ENCODE results near the gene C10orf71.

Gene C10orf71

GRCh38 chr10:49332333-49332732, 33.4 kb downstream of the C10orf71 start:
- no peak overlapping the region for H3K4me3 ChIP-seq (ENCODE audit: low read depth, low read length)
- in situ Hi-C loops (cut with HindIII; ENCODE audit: low sequenced_read_pairs), result no loop called here
- DNase-seq (ENCODE audit: low read depth), result no peak
- TF ChIP-seq, protein P1, sequence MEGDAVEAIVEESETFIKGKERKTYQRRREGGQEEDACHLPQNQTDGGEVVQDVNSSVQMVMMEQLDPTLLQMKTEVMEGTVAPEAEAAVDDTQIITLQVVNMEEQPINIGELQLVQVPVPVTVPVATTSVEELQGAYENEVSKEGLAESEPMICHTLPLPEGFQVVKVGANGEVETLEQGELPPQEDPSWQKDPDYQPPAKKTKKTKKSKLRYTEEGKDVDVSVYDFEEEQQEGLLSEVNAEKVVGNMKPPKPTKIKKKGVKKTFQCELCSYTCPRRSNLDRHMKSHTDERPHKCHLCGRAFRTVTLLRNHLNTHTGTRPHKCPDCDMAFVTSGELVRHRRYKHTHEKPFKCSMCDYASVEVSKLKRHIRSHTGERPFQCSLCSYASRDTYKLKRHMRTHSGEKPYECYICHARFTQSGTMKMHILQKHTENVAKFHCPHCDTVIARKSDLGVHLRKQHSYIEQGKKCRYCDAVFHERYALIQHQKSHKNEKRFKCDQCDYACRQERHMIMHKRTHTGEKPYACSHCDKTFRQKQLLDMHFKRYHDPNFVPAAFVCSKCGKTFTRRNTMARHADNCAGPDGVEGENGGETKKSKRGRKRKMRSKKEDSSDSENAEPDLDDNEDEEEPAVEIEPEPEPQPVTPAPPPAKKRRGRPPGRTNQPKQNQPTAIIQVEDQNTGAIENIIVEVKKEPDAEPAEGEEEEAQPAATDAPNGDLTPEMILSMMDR (IDR thresholded peaks at IDR 0.05; ENCODE audit: low read depth, low read length, missing control alignments), result no peak

DNA sequence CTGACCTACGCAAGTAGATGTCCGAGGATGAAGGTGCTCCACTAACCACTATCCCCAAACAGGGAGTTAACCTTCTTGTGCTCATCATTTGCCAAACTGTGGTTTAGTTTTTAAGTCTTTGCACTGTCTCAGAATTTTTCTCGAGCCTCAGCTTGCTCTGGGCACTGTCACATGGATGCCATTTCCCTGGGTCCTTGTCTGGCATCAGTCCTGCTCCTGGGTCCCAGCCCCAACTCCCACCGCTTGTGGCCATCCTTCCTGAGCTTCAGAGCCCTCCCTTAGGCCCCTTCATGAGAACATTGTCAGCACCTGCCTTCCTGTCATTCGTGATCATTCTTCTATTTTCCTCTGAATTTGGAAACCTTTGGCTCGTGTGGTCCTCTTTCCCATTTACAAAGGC, 33.8 kb downstream of the C10orf71 start:
- DNase-seq (ENCODE audit: low read depth), result no peak
- no peak overlapping the region for H3K4me3 ChIP-seq (ENCODE audit: low read depth, low read length)
- TF ChIP-seq, protein P1 (IDR thresholded peaks at IDR 0.05; ENCODE audit: low read depth, low read length, missing control alignments), result no peak
- in situ Hi-C loops (cut with HindIII; ENCODE audit: low sequenced_read_pairs), result no loop called here

DNA sequence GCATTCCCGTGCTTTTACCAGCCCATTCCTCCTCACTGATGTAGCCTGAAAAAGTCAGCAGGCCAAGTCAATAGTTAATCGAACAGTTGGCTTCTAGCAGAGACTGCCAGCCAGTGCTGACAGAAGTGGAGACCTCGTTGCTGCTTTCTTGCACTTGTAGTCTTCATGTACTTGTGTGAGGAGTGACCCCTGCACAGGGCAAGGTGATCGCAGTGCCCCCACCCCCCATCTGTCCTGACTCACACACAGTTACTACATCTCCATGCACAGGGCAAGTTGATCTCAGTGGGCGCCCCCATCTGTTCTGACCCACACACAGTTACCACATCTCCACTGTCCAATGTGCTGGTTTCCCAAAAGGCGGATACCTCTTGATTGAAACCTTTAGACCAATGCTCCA, 34.2 kb downstream of the C10orf71 start:
- TF ChIP-seq, protein P1 (IDR thresholded peaks at IDR 0.05; ENCODE audit: low read depth, low read length, missing control alignments), result no peak
- in situ Hi-C loops (cut with HindIII; ENCODE audit: low sequenced_read_pairs), result no loop called here
- no peak for DNase-seq (ENCODE audit: low read depth)
- H3K4me3 ChIP-seq (ENCODE audit: low read depth, low read length), result no peak overlapping the region

DNA sequence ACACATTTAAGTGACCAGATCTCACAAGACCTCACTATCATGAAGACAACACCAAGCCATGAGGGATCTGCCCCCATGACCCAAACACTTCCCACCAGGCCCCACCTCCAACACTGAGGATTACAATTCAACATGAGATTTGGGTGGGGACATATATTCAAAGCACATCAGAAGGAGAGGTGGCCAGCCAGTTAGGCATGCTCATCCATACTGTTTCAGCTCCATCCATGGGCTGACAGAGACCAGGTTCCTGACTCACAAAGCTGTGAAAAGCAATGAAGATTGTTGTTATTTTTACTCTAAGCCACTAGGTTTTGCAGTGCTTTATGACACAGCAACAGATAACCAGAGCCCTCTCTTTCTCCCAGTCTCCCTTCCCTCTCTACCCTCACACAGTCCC, 36.0 kb downstream of the C10orf71 start:
- TF ChIP-seq, protein P1 (IDR thresholded peaks at IDR 0.05; ENCODE audit: low read depth, low read length, missing control alignments), result no peak
- in situ Hi-C loops (cut with HindIII; ENCODE audit: low sequenced_read_pairs), result no loop called here
- no peak for DNase-seq (ENCODE audit: low read depth)
- no peak overlapping the region for H3K4me3 ChIP-seq (ENCODE audit: low read depth, low read length)

- in situ Hi-C loops (cut with HindIII; ENCODE audit: low sequenced_read_pairs), result no loop called here
- TF ChIP-seq, protein P1 (IDR thresholded peaks at IDR 0.05; ENCODE audit: low read depth, low read length, missing control alignments), result no peak
- H3K4me3 ChIP-seq (ENCODE audit: low read depth, low read length), result no peak overlapping the region
- no peak for DNase-seq (ENCODE audit: low read depth)
Observed at GRCh38 chr10:49335364-49335972, 36.5 kb downstream of the C10orf71 start.

DNA sequence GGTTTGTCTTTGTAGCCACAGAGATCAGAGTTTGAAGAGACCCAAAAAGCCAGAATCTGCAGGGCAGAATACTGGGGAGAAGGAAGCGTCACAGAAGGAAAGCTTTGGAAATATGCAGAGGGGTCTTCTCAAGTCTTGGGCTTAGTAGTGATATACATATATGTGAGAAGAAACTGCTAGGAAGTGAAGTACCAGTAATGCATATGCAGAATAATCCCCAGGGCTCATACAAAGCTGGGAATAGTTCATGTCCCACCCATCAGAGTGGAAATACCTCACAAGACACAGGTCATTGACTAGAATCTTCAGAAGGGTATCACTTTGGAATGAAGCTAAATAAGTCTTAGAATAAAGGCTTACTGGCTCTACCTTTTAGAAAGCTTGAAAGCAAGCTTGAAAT, 39.6 kb downstream of the C10orf71 start:
- in situ Hi-C loops (cut with HindIII; ENCODE audit: low sequenced_read_pairs), result no loop called here
- TF ChIP-seq, protein P1 (IDR thresholded peaks at IDR 0.05; ENCODE audit: low read depth, low read length, missing control alignments), result no peak
- no peak overlapping the region for H3K4me3 ChIP-seq (ENCODE audit: low read depth, low read length)
- DNase-seq (ENCODE audit: low read depth), result no peak
